NCI-H1048 (cell line): ENCODE measurements around the gene MYL3.

ENCODE experiments used
- DNase-seq: peaks from one replicate; lab custom pipeline; 2025; lab: John Stamatoyannopoulos, UW

The MYL3 gene

GRCh38 chr3:46899151-46900006 is 36.1 kb upstream of the MYL3 start:
- no peak for DNase-seq

DNA sequence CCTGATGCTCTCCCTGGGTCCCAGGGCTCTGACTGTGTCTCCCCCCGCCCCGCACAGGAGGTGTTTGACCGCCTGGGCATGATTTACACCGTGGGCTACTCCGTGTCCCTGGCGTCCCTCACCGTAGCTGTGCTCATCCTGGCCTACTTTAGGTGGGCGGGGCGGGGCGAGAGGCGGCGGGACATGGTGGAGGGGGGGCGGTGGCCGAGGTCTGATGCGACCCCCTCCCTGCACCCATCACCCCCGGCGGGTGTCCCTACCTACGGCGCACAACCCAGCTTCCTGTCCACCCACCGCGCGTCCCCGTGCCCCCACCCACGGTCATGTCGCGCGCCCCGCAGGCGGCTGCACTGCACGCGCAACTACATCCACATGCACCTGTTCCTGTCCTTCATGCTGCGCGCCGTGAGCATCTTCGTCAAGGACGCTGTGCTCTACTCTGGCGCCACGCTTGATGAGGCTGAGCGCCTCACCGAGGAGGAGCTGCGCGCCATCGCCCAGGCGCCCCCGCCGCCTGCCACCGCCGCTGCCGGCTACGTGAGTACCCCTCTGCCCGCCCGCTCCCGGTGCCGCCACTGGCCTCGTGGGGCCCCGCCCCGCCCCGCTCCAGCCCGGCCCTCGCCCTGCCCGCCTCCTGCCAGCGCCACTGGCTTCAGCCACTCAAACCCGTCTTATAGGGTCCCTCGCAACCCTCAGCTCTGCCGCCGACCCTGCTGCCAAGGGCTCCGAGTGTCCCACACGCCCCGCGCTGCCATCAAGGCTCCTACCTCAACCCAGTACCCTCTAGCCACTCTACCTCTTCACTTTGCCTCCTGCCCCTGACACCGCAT is 35.3 kb upstream of the MYL3 start:
- no peak for DNase-seq

DNA sequence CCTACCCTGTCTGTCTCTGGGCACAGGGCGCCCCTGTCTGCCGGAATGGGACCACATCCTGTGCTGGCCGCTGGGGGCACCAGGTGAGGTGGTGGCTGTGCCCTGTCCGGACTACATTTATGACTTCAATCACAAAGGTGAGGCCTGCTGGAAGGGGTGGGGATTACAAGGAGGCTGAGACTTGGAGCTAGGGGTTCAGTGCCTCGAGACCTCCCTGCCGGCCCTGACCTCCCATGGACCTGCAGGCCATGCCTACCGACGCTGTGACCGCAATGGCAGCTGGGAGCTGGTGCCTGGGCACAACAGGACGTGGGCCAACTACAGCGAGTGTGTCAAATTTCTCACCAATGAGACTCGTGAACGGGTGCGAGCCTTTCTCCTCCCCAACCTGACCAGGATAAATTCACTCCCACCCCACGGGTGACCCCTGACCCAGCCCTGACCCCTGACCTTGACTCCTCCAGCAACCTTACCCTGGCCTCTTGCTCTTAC is 34.6 kb upstream of the MYL3 start:
- no peak for DNase-seq

DNA sequence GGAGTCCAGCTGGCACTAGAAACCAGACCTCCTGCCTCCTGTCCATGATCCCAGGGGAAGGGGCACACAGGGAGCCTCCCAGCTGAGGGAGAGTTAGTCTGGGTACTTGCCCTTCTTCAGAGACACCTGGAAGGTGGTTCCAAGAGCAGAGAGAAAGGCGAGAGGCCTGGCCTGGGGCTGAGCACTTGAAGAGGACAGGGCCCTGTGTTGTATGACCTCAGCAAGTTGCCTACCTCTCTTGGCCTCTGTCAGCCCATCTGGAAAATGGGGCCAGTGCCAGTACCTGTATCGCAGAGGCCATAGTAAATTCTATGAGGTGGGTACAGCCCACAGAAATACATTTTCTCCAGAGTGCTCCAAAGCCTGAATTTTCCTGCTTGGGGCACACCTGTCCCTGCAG is 33.8 kb upstream of the MYL3 start:
- DNase-seq, result no peak

GRCh38 chr3:46896386-46896785 is 33.1 kb upstream of the MYL3 start:
- no peak for DNase-seq

DNA sequence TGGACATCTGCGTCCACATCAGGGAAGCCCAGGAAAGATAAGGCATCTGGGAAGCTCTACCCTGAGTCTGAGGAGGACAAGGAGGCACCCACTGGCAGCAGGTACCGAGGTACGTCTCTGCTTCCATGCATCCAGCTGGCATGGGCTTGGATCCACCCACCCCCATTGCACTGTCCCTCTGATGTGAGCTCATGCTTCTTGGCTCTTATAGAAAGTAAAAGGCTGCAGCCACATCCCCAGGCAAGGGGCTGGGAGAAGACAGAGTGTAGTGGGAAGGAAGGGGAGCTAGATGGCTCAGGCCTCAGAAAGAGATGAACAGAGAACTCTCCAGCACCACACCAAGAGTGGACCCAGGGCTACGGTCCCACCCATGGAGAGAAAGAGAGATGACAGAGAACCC is 32.5 kb upstream of the MYL3 start:
- no peak for DNase-seq

- DNase-seq, result no peak
Measured at GRCh38 chr3:46895204-46895660, 32.0 kb upstream of the MYL3 start.

GRCh38 chr3:46894256-46894655 is 31.0 kb upstream of the MYL3 start:
- no peak for DNase-seq

DNA sequence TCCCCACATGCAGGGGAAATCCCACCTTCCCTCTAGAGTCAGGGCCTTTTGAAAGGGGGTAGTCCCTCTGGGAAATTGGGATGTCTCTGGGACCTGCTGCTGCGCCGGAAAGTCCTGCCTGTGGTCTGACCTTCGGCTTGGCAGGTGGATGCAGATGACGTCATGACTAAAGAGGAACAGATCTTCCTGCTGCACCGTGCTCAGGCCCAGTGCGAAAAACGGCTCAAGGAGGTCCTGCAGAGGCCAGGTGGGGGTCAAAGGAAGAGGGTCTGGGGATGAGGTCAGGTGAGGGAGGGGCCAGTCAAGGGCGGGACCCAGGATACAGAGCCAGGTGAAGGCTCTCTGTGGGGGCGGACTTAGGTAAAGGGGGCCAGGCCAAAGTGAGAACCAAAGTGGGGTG is 30.5 kb upstream of the MYL3 start:
- no peak for DNase-seq

DNA sequence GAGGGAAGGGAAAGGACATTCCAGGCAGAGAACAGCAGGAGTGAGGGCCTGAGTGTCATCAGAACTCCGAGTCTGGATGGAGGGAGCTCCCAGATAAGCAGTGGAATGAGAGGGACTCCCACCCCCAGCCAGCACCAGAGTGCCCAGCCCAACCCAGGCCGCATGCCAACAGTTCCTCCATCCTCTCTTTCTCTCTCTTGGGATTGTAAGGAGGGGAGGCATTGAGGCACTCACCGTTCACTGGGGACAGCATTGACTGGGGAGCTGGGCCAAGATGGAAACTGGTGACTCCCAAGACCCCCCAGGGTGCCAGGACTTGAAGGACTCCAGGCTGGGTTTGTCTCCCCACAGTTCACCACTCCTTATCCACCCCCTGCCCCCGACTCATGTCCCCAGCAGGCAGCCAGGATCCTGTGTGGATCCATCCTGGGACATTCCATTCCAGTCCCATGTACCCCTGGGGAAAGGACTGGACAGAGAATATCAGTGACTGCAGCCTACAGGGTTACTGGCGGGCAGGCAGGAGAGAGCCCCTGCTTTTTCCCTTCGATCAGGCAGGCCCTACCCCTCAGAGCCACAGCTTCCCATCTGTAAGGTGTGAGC is 30.0 kb upstream of the MYL3 start:
- DNase-seq, result no peak

- no peak for DNase-seq
Measured at GRCh38 chr3:46892285-46893145, 29.3 kb upstream of the MYL3 start.

- DNase-seq, result no peak
Measured at GRCh38 chr3:46891132-46891531, 27.9 kb upstream of the MYL3 start.

GRCh38 chr3:46890132-46890531 is 26.9 kb upstream of the MYL3 start:
- no peak for DNase-seq

DNA sequence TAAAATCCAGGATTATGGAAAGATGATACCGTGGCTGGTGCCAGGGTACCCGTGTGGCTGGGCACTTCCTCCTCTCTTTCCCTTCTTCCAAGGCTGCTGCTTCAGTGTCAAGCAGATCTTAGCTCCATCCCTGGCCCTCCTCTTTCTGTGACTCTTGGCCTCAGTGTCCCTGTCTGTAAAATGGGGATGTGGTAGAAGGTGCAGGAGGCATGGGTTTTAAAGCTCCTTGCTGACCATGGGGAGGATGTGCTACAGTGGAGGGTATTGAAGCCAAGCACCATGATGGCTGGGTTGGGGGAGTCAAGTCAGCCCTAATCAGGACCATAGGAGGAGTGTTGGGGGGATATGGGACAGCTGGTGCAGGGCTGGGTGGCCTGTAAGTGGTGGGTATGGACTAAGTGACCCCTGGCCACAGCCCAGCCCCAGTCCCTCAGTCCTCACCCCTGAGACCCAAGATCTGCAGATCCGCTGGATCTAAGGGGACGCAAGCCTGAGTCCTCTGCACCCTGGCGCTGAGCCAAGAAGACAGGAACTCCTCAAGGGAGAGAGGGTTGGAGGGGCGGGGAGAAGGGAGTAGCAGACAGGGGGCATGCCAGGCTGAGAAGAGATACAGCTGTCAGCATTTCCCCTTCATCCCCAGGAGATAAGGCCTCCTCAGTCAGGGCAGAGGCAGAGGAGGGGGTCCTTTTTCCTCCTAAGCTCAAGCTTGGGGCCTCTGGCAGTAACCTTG is 26.3 kb upstream of the MYL3 start:
- DNase-seq, result no peak

- DNase-seq, result no peak
Measured at GRCh38 chr3:46888705-46889104, 25.5 kb upstream of the MYL3 start.

DNA sequence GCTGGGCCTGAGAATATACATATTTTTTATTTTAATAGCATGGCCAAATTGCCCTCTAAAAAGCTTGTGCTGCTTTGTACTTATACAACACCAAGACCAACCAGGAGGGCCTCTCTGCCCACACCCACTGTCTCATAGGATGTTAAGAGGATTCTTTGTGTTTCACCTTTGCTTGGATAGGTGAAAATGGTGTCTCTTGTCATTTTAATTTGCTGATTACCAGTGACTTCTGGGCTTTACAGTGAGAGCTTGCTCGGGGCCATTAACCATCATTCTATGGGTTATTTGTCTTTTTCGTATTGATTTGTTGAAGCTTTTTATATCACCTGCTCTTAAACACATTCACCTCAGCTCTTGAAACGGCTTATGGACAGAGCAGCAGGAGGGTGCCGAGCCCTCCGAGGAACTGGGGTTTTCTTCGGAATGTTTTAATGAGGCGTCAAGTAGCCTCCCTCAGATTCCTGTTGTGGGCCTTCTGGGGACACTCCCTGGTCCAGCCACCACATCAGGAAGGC is 24.8 kb upstream of the MYL3 start:
- no peak for DNase-seq

DNA sequence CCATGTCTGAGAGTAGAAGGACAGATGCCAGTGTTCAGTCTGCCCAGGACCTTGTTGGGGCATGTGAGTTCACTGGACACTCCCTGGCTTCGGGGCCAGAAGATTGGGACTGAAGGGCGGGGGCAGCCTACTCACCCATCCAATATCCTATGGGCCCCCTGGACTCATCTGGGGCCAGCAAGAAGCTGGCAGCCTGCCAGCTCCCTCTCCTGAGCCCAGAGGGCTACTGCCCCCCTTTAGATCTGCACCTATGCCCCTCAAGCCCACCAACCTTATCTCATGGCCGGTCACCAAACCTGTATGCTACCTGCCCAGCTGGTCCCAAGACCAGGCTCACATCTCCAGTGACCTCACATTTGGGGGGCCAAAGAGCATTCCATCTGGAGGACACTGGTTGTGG is 22.4 kb upstream of the MYL3 start:
- no peak for DNase-seq

GRCh38 chr3:46884929-46885328 is 21.7 kb upstream of the MYL3 start:
- no peak for DNase-seq

DNA sequence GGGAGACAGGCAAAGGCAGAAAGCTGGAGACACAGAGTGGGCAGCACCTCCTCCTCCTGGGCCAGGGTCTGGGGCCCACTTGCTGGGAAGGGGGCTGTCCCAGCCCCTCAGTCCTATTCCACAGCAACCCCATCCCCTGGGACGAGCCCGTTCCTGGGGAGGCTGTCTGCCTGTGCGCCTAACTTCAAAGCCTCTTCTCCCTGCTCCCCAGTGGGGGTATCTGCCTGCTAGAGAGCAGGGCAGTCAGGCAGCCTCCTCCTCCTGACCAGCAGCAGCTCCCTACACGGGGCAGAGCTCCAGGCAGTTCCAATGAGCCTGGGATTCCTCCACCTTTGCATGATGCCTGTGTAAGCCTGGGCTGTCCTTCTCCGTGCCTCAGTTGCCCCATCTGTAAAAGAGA is 21.2 kb upstream of the MYL3 start:
- DNase-seq, result no peak

GRCh38 chr3:46883830-46884185 is 20.6 kb upstream of the MYL3 start:
- DNase-seq, result no peak
